H1 (cell line): ENCODE results near the gene SLC6A17. TPM values are rescaled to one million over a fixed set of nuclear protein-coding genes. Genes with fewer than 3 reads are reported as not detected.

ENCODE experiments used
- CTCF ChIA-PET: fragments of 300-600 bp; sonication (Branson Sonifier 250); formaldehyde crosslinking; loops from one replicate; lab custom pipeline; 2021; ENCODE audit not compliant: partially characterized antibody; lab: Charles Lee
- POLR2A ChIA-PET: fragments of 300-600 bp; sonication (Branson Sonifier 250); formaldehyde crosslinking; loops from one replicate; lab custom pipeline; 2021; ENCODE audit warnings: inconsistent platforms; ENCODE audit not compliant: partially characterized antibody; lab: Charles Lee
- DNase-seq, 2 experiments: peaks; one replicate each; pipeline versions ENCODE4 v3.0.0 to v3.0.0-alpha.2; 2010 to 2022; ENCODE audit warnings: low spot score in 2 of 2, low read depth in 1 of 2, mixed read lengths in 1 of 2
- FAIRE-seq: peaks from 2 replicates; lab custom pipeline; 2011; peaks lifted over from hg19 to GRCh38; lab: Jason Lieb, UNC
- H2AFZ ChIP-seq: 2 replicates; pipeline ENCODE4 v1.8.1; 2012; ENCODE audit warnings: low read length, inconsistent platforms
- H2AK5ac ChIP-seq: 2 replicates; pipeline ENCODE4 v1.6.1; 2013; ENCODE audit warnings: low read depth, low read length
- H2BK120ac ChIP-seq: replicated peaks from 2 replicates; pipeline ENCODE3; 2013; ENCODE audit warnings: low read depth, low read length, inconsistent platforms
- H2BK12ac ChIP-seq: 2 replicates; pipeline ENCODE4 v1.6.1; 2013; ENCODE audit warnings: low read depth, low read length
- H2BK15ac ChIP-seq: 2 replicates; pipeline ENCODE4 v1.6.1; 2013; ENCODE audit warnings: low read length
- H2BK20ac ChIP-seq: 2 replicates; pipeline ENCODE4 v1.6.1; 2013; ENCODE audit warnings: low read length
- H2BK5ac ChIP-seq: 2 replicates; pipeline ENCODE4 v1.6.1; 2013; ENCODE audit warnings: low read depth, low read length
- H3K14ac ChIP-seq: 2 replicates; pipeline ENCODE4 v1.6.1; 2013; ENCODE audit warnings: inconsistent platforms; ENCODE audit not compliant: insufficient read length
- H3K18ac ChIP-seq: 2 replicates; pipeline ENCODE4 v1.6.1; 2013; ENCODE audit warnings: low read length; ENCODE audit errors: extremely low read depth
- H3K23ac ChIP-seq: 2 replicates; pipeline ENCODE4 v1.6.1; 2013; ENCODE audit warnings: inconsistent platforms; ENCODE audit not compliant: insufficient read length
- H3K23me2 ChIP-seq: 2 replicates; pipeline ENCODE4 v1.6.1; 2013; ENCODE audit warnings: low read depth, low read length
- H3K27ac ChIP-seq: 2 replicates; pipeline ENCODE4 v1.6.1; 2011; ENCODE audit warnings: low read depth, low read length, inconsistent platforms
- H3K27me3 ChIP-seq, 4 experiments: replicated peaks in 1 of 4; 1 replicate in 1 of 4; 2 replicates in 3 of 4; pipeline versions ENCODE4 v1.6.1 to v1.8.1; 2011 to 2013; ENCODE audit warnings: low read length in 3 of 4, mild to moderate bottlenecking in 3 of 4, inconsistent platforms in 2 of 4, mixed read lengths in 2 of 4, moderate library complexity in 1 of 4; ENCODE audit not compliant: control insufficient read depth in 3 of 4, insufficient read depth in 3 of 4; ENCODE audit errors: extremely low read depth in 1 of 4
- H3K36me3 ChIP-seq, 4 experiments: 2 replicates each; pipeline versions ENCODE4 v1.6.1 to v1.8.1; 2011 to 2013; ENCODE audit warnings: mild to moderate bottlenecking in 4 of 4, low read length in 3 of 4, moderate library complexity in 2 of 4, control low read depth in 1 of 4, inconsistent platforms in 1 of 4; ENCODE audit not compliant: insufficient read depth in 4 of 4, control insufficient read depth in 2 of 4
- H3K4ac ChIP-seq: replicated peaks from 2 replicates; pipeline ENCODE3; 2013; ENCODE audit warnings: low read length, low read depth, mixed read lengths, inconsistent platforms; ENCODE audit not compliant: insufficient read length
- H3K4me1 ChIP-seq, 4 experiments: replicated peaks in 1 of 4; 1 replicate in 1 of 4; 2 replicates in 3 of 4; pipeline versions ENCODE4 v1.6.1 to v1.8.1; 2011 to 2013; ENCODE audit warnings: low read length in 3 of 4, inconsistent platforms in 2 of 4, mixed read lengths in 1 of 4; ENCODE audit not compliant: insufficient read depth in 4 of 4, control insufficient read depth in 3 of 4
- H3K4me2 ChIP-seq, 2 experiments: 2 replicates each; pipeline versions ENCODE4 v1.6.1 to v1.8.1; 2011 to 2013; ENCODE audit warnings: low read depth in 2 of 2, low read length in 2 of 2, control low read depth in 1 of 2, inconsistent platforms in 1 of 2, mild to moderate bottlenecking in 1 of 2; ENCODE audit not compliant: insufficient read depth in 1 of 2
- H3K4me3 ChIP-seq, 4 experiments: fragments of 200-600, 300-600 bp in 1 of 4; sonication (generic), shearing (Covaris generic), sonication (Bioruptor Twin) in 1 of 4; 2 replicates each; pipeline versions ENCODE4 v1.5.1 to v1.8.1; 2011 to 2016; ENCODE audit warnings: low read length in 4 of 4, low read depth in 3 of 4, control low read depth in 2 of 4, inconsistent platforms in 2 of 4, mild to moderate bottlenecking in 2 of 4, mixed read lengths in 1 of 4, moderate library complexity in 1 of 4; ENCODE audit not compliant: insufficient read depth in 2 of 4; ENCODE audit errors: extremely low read depth in 1 of 4
- H3K56ac ChIP-seq: replicated peaks from 2 replicates; pipeline ENCODE3; 2013; ENCODE audit warnings: low read depth, mild to moderate bottlenecking, mixed read lengths, low read length, inconsistent platforms; ENCODE audit not compliant: insufficient read length
- H3K79me1 ChIP-seq: 2 replicates; pipeline ENCODE4 v1.6.1; 2013; ENCODE audit warnings: low read depth, low read length, control low read depth
- H3K79me2 ChIP-seq, 2 experiments: 2 replicates each; pipeline versions ENCODE4 v1.6.1 to v1.8.1; 2012 to 2013; ENCODE audit warnings: low read length in 2 of 2, mild to moderate bottlenecking in 2 of 2, inconsistent platforms in 1 of 2; ENCODE audit not compliant: insufficient read depth in 2 of 2, control insufficient read depth in 1 of 2
- H3K9ac ChIP-seq, 4 experiments: replicated peaks in 1 of 4; 1 replicate in 1 of 4; 2 replicates in 3 of 4; pipeline versions ENCODE4 v1.6.1 to v1.8.1; 2011 to 2013; ENCODE audit warnings: low read depth in 3 of 4, low read length in 3 of 4, control low read depth in 2 of 4, mild to moderate bottlenecking in 2 of 4, moderate library complexity in 2 of 4, inconsistent platforms in 1 of 4; ENCODE audit errors: extremely low read depth in 1 of 4
- H3K9me3 ChIP-seq, 2 experiments: 2 replicates each; pipeline versions ENCODE4 v1.6.1 to v1.8.1; 2012 to 2013; ENCODE audit warnings: mild to moderate bottlenecking in 2 of 2, moderate library complexity in 2 of 2, control low read depth in 1 of 2, inconsistent platforms in 1 of 2, low read depth in 1 of 2, low read length in 1 of 2, mixed read lengths in 1 of 2; ENCODE audit not compliant: insufficient read depth in 2 of 2
- H4K20me1 ChIP-seq, 2 experiments: replicated peaks in 1 of 2; 2 replicates each; pipeline versions ENCODE3 to v1.8.1; 2011 to 2013; ENCODE audit warnings: inconsistent platforms in 2 of 2, low read length in 2 of 2, mild to moderate bottlenecking in 1 of 2; ENCODE audit not compliant: insufficient read depth in 2 of 2, control insufficient read depth in 1 of 2
- H4K5ac ChIP-seq: 2 replicates; pipeline ENCODE4 v1.6.1; 2013; ENCODE audit warnings: low read length, low read depth, mixed read lengths, inconsistent platforms; ENCODE audit not compliant: insufficient read length
- H4K8ac ChIP-seq: 2 replicates; pipeline ENCODE4 v1.8.0; 2013; ENCODE audit warnings: mild to moderate bottlenecking, moderate library complexity, low read length, inconsistent platforms; ENCODE audit not compliant: insufficient read depth; ENCODE audit errors: extremely low read depth
- H4K91ac ChIP-seq: replicated peaks from 2 replicates; pipeline ENCODE3; 2013; ENCODE audit warnings: low read length, mixed read lengths, inconsistent platforms; ENCODE audit not compliant: insufficient read length
- FOSL1 ChIP-seq: IDR thresholded peaks from 2 replicates; pipeline ENCODE4 v1.6.1; 2011; ENCODE audit warnings: mild to moderate bottlenecking, low read depth, low read length, moderate library complexity; ENCODE audit not compliant: insufficient read depth
- RFX5 ChIP-seq: IDR thresholded peaks from 2 replicates; pipeline ENCODE4 v1.6.1; 2011; ENCODE audit warnings: low read depth, low read length, improper control_type of control experiment, borderline replicate concordance
- SAP30 ChIP-seq: fragments of 300-600 bp; sonication (generic); IDR thresholded peaks from 2 replicates; pipeline ENCODE4 v1.7.1; 2012; ENCODE audit warnings: low read length, moderate library complexity, mild to moderate bottlenecking, inconsistent platforms; ENCODE audit not compliant: insufficient read depth, insufficient replicate concordance
- SP1 ChIP-seq: IDR thresholded peaks from 2 replicates; pipeline ENCODE4 v1.6.1; 2011; ENCODE audit warnings: low read depth, low read length
- SP4 ChIP-seq: IDR thresholded peaks from 2 replicates; pipeline ENCODE4 v1.6.1; 2012; ENCODE audit warnings: low read length, inconsistent platforms
- WGBS, 2 experiments: shearing (Covaris generic) in 1 of 2; methylation state at CpG; one replicate each; pipeline versions ENCODE4 v1.1.6 to v1.1.7; 2013 to 2015; ENCODE audit warnings: low lambda C conversion rate in 2 of 2, mixed read lengths in 2 of 2, inconsistent platforms in 1 of 2, low coverage in 1 of 2, missing lambda C conversion rate in 1 of 2; ENCODE audit not compliant: insufficient replicate concordance in 2 of 2, insufficient coverage in 1 of 2, insufficient read length in 1 of 2; ENCODE audit errors: extremely low coverage in 1 of 2, missing lambda C conversion rate in 1 of 2; 5-methylcytosine and 5-hydroxymethylcytosine counted together
- polyA plus RNA-seq, 7 experiments: library from polyadenylated mRNA; depleted of rRNA in 3 of 7; stranded (reverse) in 5 of 7; unstranded in 2 of 7; fragments of >200 nt in 5 of 7; fragments of 200-250 nt in 2 of 7; gene quantifications; 1 replicate in 5 of 7; 2 replicates in 1 of 7; 4 replicates in 1 of 7; pipeline versions ENCODE4 v1.2.1 to v1.2.3, GENCODE V29; 2011 to 2013; ENCODE audit warnings: missing spikeins in 2 of 7, mixed read lengths in 2 of 7
- total RNA-seq: library from RNA; stranded (reverse); fragmentation: NEBNext Ultra II Directional; extraction: Animal tissue kit (Norgen Biotek cat#: 25700); gene quantifications from 2 replicates; pipeline ENCODE4 v1.2.1, GENCODE V29; 2021

The SLC6A17 gene
- total and polyA plus RNA-seq, 2 of the 8 experiments (the other 6 are each of a cell fraction or from before 2014, with no cell fraction given) = 0.15 to 0.28 TPM

DNA sequence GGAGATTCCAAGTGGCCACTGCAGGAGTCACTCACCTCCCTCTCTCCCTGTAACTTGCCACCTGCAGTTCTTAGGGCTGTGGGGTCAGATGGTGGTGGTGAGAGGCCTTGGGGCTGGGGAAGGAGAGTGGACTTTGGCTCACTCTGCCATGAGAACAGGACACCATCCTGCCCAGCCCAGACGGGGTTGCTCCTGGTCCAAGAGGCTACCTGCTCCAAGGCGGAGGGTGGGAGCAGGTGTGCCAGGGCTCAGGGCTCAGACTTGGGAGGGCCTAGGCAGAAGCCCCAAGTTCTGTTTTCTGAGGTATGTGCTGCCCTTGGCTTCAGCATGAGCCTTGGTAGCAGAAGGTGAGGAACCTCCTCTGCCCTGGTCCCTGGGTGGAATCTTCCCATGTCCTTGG, 48.5 kb downstream of the SLC6A17 start:
- Histone ChIP-seq H3K14ac (no peak overlapping the region), H2BK12ac (no peak overlapping the region), H3K23ac (no peak overlapping the region), H3K56ac (no peak overlapping the region), H4K91ac (no peak overlapping the region), H3K4me1 (peaks cover 0 to 6% (median 4%) of the 10 kb centered on the region in 4 experiments; a peak in 4 of 7 replicates), H3K27me3 (no peaks in the 10 kb centered on the region), H4K20me1 (no peaks in the 10 kb centered on the region), H3K79me2 (no peaks in the 10 kb centered on the region), H3K4me3 (no peak overlapping the region), H2AK5ac (no peak overlapping the region), H3K23me2 (no peaks in the 10 kb centered on the region; the same call in 1 of the 2 replicates), H2BK15ac (no peak overlapping the region), H4K5ac (no peak overlapping the region), H3K4ac (no peak overlapping the region), H3K79me1 (no peaks in the 10 kb centered on the region; the same call in 1 of the 2 replicates), H3K9ac (no peak overlapping the region), H3K27ac (no peak overlapping the region), H4K8ac (no peak overlapping the region), H3K4me2 (no peak overlapping the region), H3K18ac (no peak overlapping the region), H3K36me3 (no peaks in the 10 kb centered on the region), H3K9me3 (no peaks in the 10 kb centered on the region), H2AFZ (no peak overlapping the region), H2BK5ac (no peak overlapping the region), H2BK120ac (no peak overlapping the region), H2BK20ac (no peak overlapping the region)
- TF ChIP-seq SP4 = no peak
- TF ChIP-seq FOSL1 = no peak
- no peak for TF ChIP-seq RFX5
- TF ChIP-seq SP1 = no peak
- TF ChIP-seq SAP30 = no peak
- CTCF ChIA-PET = interaction anchor here (0.8 to 4.8 kb wide), 6 partner anchors 9 to 297 kb away, joined by 3 to 35 read pairs (median 3); no protein-coding TSS in a partner anchor
- no peak for FAIRE-seq
- no peak for DNase-seq
- POLR2A ChIA-PET = interaction anchor here (0.8 kb wide), 1 partner anchor 10 kb away, joined by 3 read pairs; no protein-coding TSS in a partner anchor
- 100% methylated on average over 2 of the region's 2 CpGs; no CpG with 5 or more reads in 1 of the 2 experiments for WGBS, 2 experiments
